HG02840 (cell line): ENCODE measurements around the gene RAB5B.
"Not testable (repeated sequence)": the region's sequence is repeated elsewhere in the genome, so short reads cannot be mapped to it uniquely, and the experiment has no call there.

Experiments used
- ATAC-seq: cut with Tn5 transposase; IDR thresholded peaks from one replicate; pipeline ENCODE4 v1.9.1; 2021; ENCODE audit warnings: mild to moderate bottlenecking, moderate library complexity, moderate number of reproducible peaks; ENCODE audit not compliant: unreplicated experiment, low FRiP score

RAB5B gene

GRCh38 chr12:56011509-56012090 lies 37.7 kb downstream of the RAB5B start:
- no peak for ATAC-seq

- ATAC-seq: no peak
Observed at GRCh38 chr12:56013482-56013881, 39.6 kb downstream of the RAB5B start.

- ATAC-seq: no peak
Observed at GRCh38 chr12:56014205-56014604, 40.3 kb downstream of the RAB5B start.

GRCh38 chr12:56017181-56017580 lies 43.3 kb downstream of the RAB5B start:
- ATAC-seq: no peak

GRCh38 chr12:56018356-56018755 lies 44.5 kb downstream of the RAB5B start:
- ATAC-seq: no peak

GRCh38 chr12:56020423-56021184 lies 46.7 kb downstream of the RAB5B start, which contains the start of gene IKZF4:
Gene IKZF4, plus strand, starts transcription at chr12:56021043. Its CDS starts 451 bp downstream, at chr12:56021494.
- no peak for ATAC-seq

GRCh38 chr12:56021889-56022497 lies 48.1 kb downstream of the RAB5B start:
- no peak for ATAC-seq

- no peak for ATAC-seq
Observed at GRCh38 chr12:56028511-56029165, 54.8 kb downstream of the RAB5B start.

GRCh38 chr12:56029166-56029519 lies 55.3 kb downstream of the RAB5B start:
- no peak for ATAC-seq

GRCh38 chr12:56029666-56030293 lies 55.9 kb downstream of the RAB5B start:
- no peak for ATAC-seq

GRCh38 chr12:56031987-56032386 lies 58.1 kb downstream of the RAB5B start:
- ATAC-seq: no peak

- ATAC-seq: no peak
Observed at GRCh38 chr12:56034586-56035332, 60.9 kb downstream of the RAB5B start.

- ATAC-seq: no peak
Observed at GRCh38 chr12:56037161-56037560, 63.3 kb downstream of the RAB5B start.

- ATAC-seq: no peak
Observed at GRCh38 chr12:56038022-56038655, 64.3 kb downstream of the RAB5B start.

GRCh38 chr12:56040151-56040550 lies 66.3 kb downstream of the RAB5B start:
- ATAC-seq: no peak

GRCh38 chr12:56040963-56041551 lies 67.2 kb downstream of the RAB5B start:
- ATAC-seq: no peak

GRCh38 chr12:56041552-56042429 lies 67.9 kb downstream of the RAB5B start, which contains the start of gene RPS26:
Gene RPS26, plus strand, starts transcription at chr12:56041918. Its CDS starts 249 bp downstream, at chr12:56042167.
- ATAC-seq: peak; percentile 97

GRCh38 chr12:56042430-56042813 lies 68.5 kb downstream of the RAB5B start:
- not testable (repeated sequence) for ATAC-seq
